ENCODE measurements around the gene SDC3.

The SDC3 gene

GRCh38 chr1:30880678-30881318, 27.8 kb downstream of the SDC3 start:
- no peak for DNase-seq (ENCODE audit: low read depth)
- no peak overlapping the region for H3K4me3 ChIP-seq (ENCODE audit: control insufficient read depth, low read depth, low read length)
- TF ChIP-seq, protein P1, sequence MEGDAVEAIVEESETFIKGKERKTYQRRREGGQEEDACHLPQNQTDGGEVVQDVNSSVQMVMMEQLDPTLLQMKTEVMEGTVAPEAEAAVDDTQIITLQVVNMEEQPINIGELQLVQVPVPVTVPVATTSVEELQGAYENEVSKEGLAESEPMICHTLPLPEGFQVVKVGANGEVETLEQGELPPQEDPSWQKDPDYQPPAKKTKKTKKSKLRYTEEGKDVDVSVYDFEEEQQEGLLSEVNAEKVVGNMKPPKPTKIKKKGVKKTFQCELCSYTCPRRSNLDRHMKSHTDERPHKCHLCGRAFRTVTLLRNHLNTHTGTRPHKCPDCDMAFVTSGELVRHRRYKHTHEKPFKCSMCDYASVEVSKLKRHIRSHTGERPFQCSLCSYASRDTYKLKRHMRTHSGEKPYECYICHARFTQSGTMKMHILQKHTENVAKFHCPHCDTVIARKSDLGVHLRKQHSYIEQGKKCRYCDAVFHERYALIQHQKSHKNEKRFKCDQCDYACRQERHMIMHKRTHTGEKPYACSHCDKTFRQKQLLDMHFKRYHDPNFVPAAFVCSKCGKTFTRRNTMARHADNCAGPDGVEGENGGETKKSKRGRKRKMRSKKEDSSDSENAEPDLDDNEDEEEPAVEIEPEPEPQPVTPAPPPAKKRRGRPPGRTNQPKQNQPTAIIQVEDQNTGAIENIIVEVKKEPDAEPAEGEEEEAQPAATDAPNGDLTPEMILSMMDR (conservative IDR thresholded peaks at IDR 0.05; ENCODE audit: control insufficient read depth, insufficient read depth, low read depth, low read length), result no peak

GRCh38 chr1:30879940-30880677, 28.4 kb downstream of the SDC3 start:
- H3K4me3 ChIP-seq (ENCODE audit: control insufficient read depth, low read depth, low read length), result no peak overlapping the region
- DNase-seq (ENCODE audit: low read depth), result no peak
- TF ChIP-seq, protein P1 (conservative IDR thresholded peaks at IDR 0.05; ENCODE audit: control insufficient read depth, insufficient read depth, low read depth, low read length), result no peak

GRCh38 chr1:30879126-30879786, 29.3 kb downstream of the SDC3 start:
- DNase-seq (ENCODE audit: low read depth), result no peak
- no peak overlapping the region for H3K4me3 ChIP-seq (ENCODE audit: control insufficient read depth, low read depth, low read length)
- TF ChIP-seq, protein P1 (conservative IDR thresholded peaks at IDR 0.05; ENCODE audit: control insufficient read depth, insufficient read depth, low read depth, low read length), result no peak

GRCh38 chr1:30878559-30878958, 30.0 kb downstream of the SDC3 start:
- TF ChIP-seq, protein P1 (conservative IDR thresholded peaks at IDR 0.05; ENCODE audit: control insufficient read depth, insufficient read depth, low read depth, low read length), result no peak
- DNase-seq (ENCODE audit: low read depth), result no peak
- H3K4me3 ChIP-seq (ENCODE audit: control insufficient read depth, low read depth, low read length), result no peak overlapping the region

GRCh38 chr1:30878016-30878415, 30.5 kb downstream of the SDC3 start:
- DNase-seq (ENCODE audit: low read depth), result no peak
- no peak overlapping the region for H3K4me3 ChIP-seq (ENCODE audit: control insufficient read depth, low read depth, low read length)
- TF ChIP-seq, protein P1 (conservative IDR thresholded peaks at IDR 0.05; ENCODE audit: control insufficient read depth, insufficient read depth, low read depth, low read length), result no peak

GRCh38 chr1:30877205-30877912, 31.2 kb downstream of the SDC3 start:
- TF ChIP-seq, protein P1 (conservative IDR thresholded peaks at IDR 0.05; ENCODE audit: control insufficient read depth, insufficient read depth, low read depth, low read length), result no peak
- DNase-seq (ENCODE audit: low read depth), result peak; percentile 80

More at GRCh38 chr1:30877205-30877912, 31.2 kb downstream of the SDC3 start:
- no peak overlapping the region for H3K4me3 ChIP-seq (ENCODE audit: control insufficient read depth, low read depth, low read length)
